GM12878 (cell line): ENCODE results near the gene CELSR1. TPM values are rescaled to one million over a fixed set of nuclear protein-coding genes. Genes with fewer than 3 reads are reported as not detected.

Source experiments
- ATAC-seq: fragments of 200-7000 bp; cut with Tn5 transposase; 3 replicates; pipeline ENCODE4 v1.9.1; 2020; ENCODE audit warnings: mild to moderate bottlenecking, moderate library complexity
- BruUV-seq: library from RNA; stranded (reverse); fragments of 400-500 nt; replicated peaks from 2 replicates; lab custom pipeline; 2021; lab: Mats Ljungman, UMichigan
- CTCF ChIA-PET: fragments of 300-600 bp; sonication (Branson Sonifier 250); formaldehyde crosslinking; extraction: SDS; loops from one replicate; lab custom pipeline; 2021; ENCODE audit warnings: inconsistent platforms; lab: Yijun Ruan, JAX
- POLR2A ChIA-PET: fragments of 350-600 bp; formaldehyde crosslinking; extraction: SDS; loops from one replicate; lab custom pipeline; 2021; ENCODE audit warnings: inconsistent platforms; lab: Charles Lee
- RAD21 ChIA-PET: fragments of 300-600 bp; sonication (Branson Sonifier 250); formaldehyde crosslinking; loops from one replicate; lab custom pipeline; 2023; ENCODE audit warnings: antibody characterized with exemption; ENCODE audit not compliant: unreplicated experiment; lab: Charles Lee
- SMC1A ChIA-PET: fragments of 300-600 bp; sonication (Branson Sonifier 250); formaldehyde crosslinking; loops from one replicate; lab custom pipeline; 2023; ENCODE audit not compliant: unreplicated experiment, uncharacterized antibody; lab: Charles Lee
- DNase-seq: peaks from one replicate; pipeline ENCODE4 v3.0.0-alpha.2; 2011; ENCODE audit warnings: low read depth, low spot score
- FAIRE-seq: peaks from 3 replicates; lab custom pipeline; 2011; peaks lifted over from hg19 to GRCh38; lab: Jason Lieb, UNC
- H2AFZ ChIP-seq: 2 replicates; pipeline ENCODE4 v1.6.0; 2011; ENCODE audit warnings: low read depth, low read length, control low read depth; ENCODE audit not compliant: control insufficient read depth
- H3K27ac ChIP-seq: 2 replicates; pipeline ENCODE4 v1.5.1; 2011; ENCODE audit warnings: control low read depth; ENCODE audit not compliant: control insufficient read depth, insufficient read depth
- H3K27me3 ChIP-seq, 2 experiments: replicated peaks in 1 of 2; 2 replicates each; pipeline versions ENCODE4 v1.6.0 to v1.6.1; 2011; ENCODE audit warnings: low read length in 1 of 2; ENCODE audit not compliant: control insufficient read depth in 2 of 2, insufficient read depth in 2 of 2
- H3K36me3 ChIP-seq, 2 experiments: 2 replicates each; pipeline ENCODE4 v1.5.1; 2011; ENCODE audit warnings: low read length in 1 of 2; ENCODE audit not compliant: control insufficient read depth in 2 of 2, insufficient read depth in 2 of 2
- H3K4me1 ChIP-seq: 2 replicates; pipeline ENCODE4 v1.6.1; 2011; ENCODE audit warnings: mild to moderate bottlenecking, low read length, moderate library complexity, mixed read lengths; ENCODE audit not compliant: control insufficient read depth, insufficient read depth
- H3K4me2 ChIP-seq: 2 replicates; pipeline ENCODE4 v1.6.0; 2011; ENCODE audit warnings: control low read depth; ENCODE audit not compliant: control insufficient read depth, insufficient read depth
- H3K4me3 ChIP-seq: fragments of 200-600 bp; sonication (generic); 2 replicates; pipeline ENCODE4 v1.5.1; 2016
- H3K79me2 ChIP-seq: 2 replicates; pipeline ENCODE4 v1.6.0; 2011; ENCODE audit warnings: low read length; ENCODE audit not compliant: control insufficient read depth, insufficient read depth
- H3K9ac ChIP-seq: 2 replicates; pipeline ENCODE4 v1.8.0; 2011; ENCODE audit warnings: low read length, control low read depth, mixed read lengths; ENCODE audit not compliant: control insufficient read depth, insufficient read depth
- H3K9me3 ChIP-seq: replicated peaks from 3 replicates; pipeline ENCODE4 v1.5.1; 2011; ENCODE audit warnings: mild to moderate bottlenecking, low read length; ENCODE audit not compliant: control insufficient read depth, insufficient read depth
- H4K20me1 ChIP-seq: 2 replicates; pipeline ENCODE4 v1.6.0; 2011; ENCODE audit not compliant: control insufficient read depth, insufficient read depth
- EGR1 ChIP-seq, 2 experiments: IDR thresholded peaks; 1 replicate in 1 of 2; 2 replicates in 1 of 2; pipeline ENCODE4 v1.6.1; 2011 to 2012; ENCODE audit warnings: low read depth in 2 of 2, low read length in 2 of 2, borderline replicate concordance in 1 of 2, mild to moderate bottlenecking in 1 of 2, moderate library complexity in 1 of 2
- GABPA ChIP-seq: IDR thresholded peaks from 2 replicates; pipeline ENCODE4 v1.6.1; 2014; ENCODE audit warnings: antibody characterized with exemption, low read depth, mild to moderate bottlenecking, inconsistent platforms
- IKZF1 ChIP-seq: fragments of 450-650 bp; conservative IDR thresholded peaks from 2 replicates; pipeline ENCODE4 v1.6.1; 2017; ENCODE audit warnings: antibody characterized with exemption, mild to moderate bottlenecking
- JUND ChIP-seq: IDR thresholded peaks from 2 replicates; pipeline ENCODE4 v1.6.1; 2012; ENCODE audit warnings: low read depth, mild to moderate bottlenecking, low read length, improper control_type of control experiment, moderate library complexity
- KAT2A ChIP-seq: conservative IDR thresholded peaks from 2 replicates; pipeline ENCODE4 v1.6.1; 2011; ENCODE audit warnings: low read depth, low read length; ENCODE audit not compliant: control insufficient read depth
- KDM1A ChIP-seq: fragments of 200-600 bp; sonication (generic); IDR thresholded peaks from 2 replicates; pipeline ENCODE4 v1.6.1; 2016; ENCODE audit warnings: borderline replicate concordance
- KLF5 ChIP-seq: fragments of 450-650 bp; IDR thresholded peaks from 2 replicates; pipeline ENCODE4 v1.6.1; 2014; ENCODE audit warnings: mild to moderate bottlenecking; ENCODE audit not compliant: partially characterized antibody
- MYB ChIP-seq: fragments of 150-350 bp; IDR thresholded peaks from 2 replicates; pipeline ENCODE4 v1.6.1; 2014; ENCODE audit warnings: mild to moderate bottlenecking, low read depth, low read length, borderline replicate concordance
- NFXL1 ChIP-seq: fragments of 450-650 bp; IDR thresholded peaks from 2 replicates; pipeline ENCODE4 v1.6.1; 2017; ENCODE audit warnings: antibody characterized with exemption, mild to moderate bottlenecking, borderline replicate concordance
- POLR2A ChIP-seq: IDR thresholded peaks from 2 replicates; pipeline ENCODE4 v1.6.1; 2011; ENCODE audit warnings: low read depth, mild to moderate bottlenecking, low read length
- YBX1 ChIP-seq: fragments of 450-650 bp; IDR thresholded peaks from 2 replicates; pipeline ENCODE4 v1.6.1; 2016; ENCODE audit warnings: antibody characterized with exemption
- ZBTB4 ChIP-seq: fragments of 450-650 bp; formaldehyde crosslinking; IDR thresholded peaks from 2 replicates; pipeline ENCODE4 v1.4.0; 2022; ENCODE audit warnings: mild to moderate bottlenecking, moderate library complexity
- ZNF207 ChIP-seq: fragments of 450-650 bp; IDR thresholded peaks from 2 replicates; pipeline ENCODE4 v1.6.1; 2014; ENCODE audit warnings: antibody characterized with exemption, mild to moderate bottlenecking, borderline replicate concordance
- ZNF24 ChIP-seq: fragments of 450-650 bp; IDR thresholded peaks from 2 replicates; pipeline ENCODE4 v1.6.1; 2017; ENCODE audit warnings: antibody characterized with exemption, mild to moderate bottlenecking
- WGBS: methylation state at CpG from one replicate; pipeline ENCODE4 v1.1.6; 2016; ENCODE audit warnings: low lambda C conversion rate; ENCODE audit not compliant: insufficient replicate concordance, insufficient coverage; ENCODE audit errors: missing lambda C conversion rate; 5-methylcytosine and 5-hydroxymethylcytosine counted together
- in situ Hi-C: fragments of 300-500 bp; cut with MboI; formaldehyde crosslinking; loops from 9 replicates; pipeline ENCODE4 v1.14.3; 2018; ENCODE audit warnings: mixed read lengths
- intact Hi-C: fragments of 100-400 bp; cut with micrococcal nuclease; formaldehyde crosslinking; loops from one replicate; pipeline ENCODE4 v1.14.2; 2022; ENCODE audit not compliant: unreplicated experiment
- polyA plus RNA-seq, 11 experiments: library from polyadenylated mRNA; depleted of rRNA in 4 of 11; unstranded in 6 of 11; stranded (reverse) in 5 of 11; fragments of >200 nt; fragmentation: Nextera tagmentation in 4 of 11; fragmentation: Illumina TruSeq in 1 of 11; extraction: Ambion mirVana in 4 of 11; extraction: Trizol in 1 of 11; gene quantifications; 1 replicate in 1 of 11; 2 replicates in 10 of 11; pipeline versions ENCODE4 v1.2.1 to v1.2.3, GENCODE V29; 2011 to 2016; ENCODE audit warnings: inconsistent platforms in 2 of 11, missing spikeins in 2 of 11, low read depth in 1 of 11
- total RNA-seq, 4 experiments: library from RNA; depleted of rRNA in 3 of 4; stranded (reverse); fragments of >200 nt in 3 of 4; fragmentation: Illumina TruSeq in 1 of 4; extraction: Trizol in 1 of 4; gene quantifications; 2 replicates each; pipeline versions ENCODE4 v1.2.1 to v1.2.3, GENCODE V29; 2013 to 2021

The CELSR1 gene
- total and polyA plus RNA-seq, 10 of the 15 experiments (the other 5 are each of a cell fraction or from before 2014, with no cell fraction given), result 0.05 to 1.7 (median 0.35) TPM; not detected in 2

GRCh38 chr22:46352691-46353386 lies 184.6 kb downstream of the CELSR1 start:
- CTCF ChIA-PET, result interaction anchor here (1.1 kb wide), 1 partner anchor 15 kb away, joined by 4 read pairs; no protein-coding TSS in a partner anchor
- Histone ChIP-seq H3K27ac (no peak overlapping the region), H3K4me2 (no peak overlapping the region), H3K4me1 (no peaks in the 10 kb centered on the region), H3K4me3 (no peak overlapping the region), H3K27me3 (no peaks in the 10 kb centered on the region), H4K20me1 (no peaks in the 10 kb centered on the region), H3K36me3 (peaks cover 13 to 54% of the 10 kb centered on the region in 2 experiments), H3K9ac (no peak overlapping the region), H3K9me3 (no peaks in the 10 kb centered on the region), H2AFZ (no peak overlapping the region), H3K79me2 (no peaks in the 10 kb centered on the region)
- intact Hi-C loops (no loop called here), in situ Hi-C loops (no loop called here)
- ATAC-seq, result no peak
- TF ChIP-seq POLR2A (peak; percentile 49), JUND (no peak), KDM1A (no peak), MYB (no peak), ZNF24 (no peak)
- RAD21 ChIA-PET, result no interaction called here
- no TSS peak for BruUV-seq
- POLR2A ChIA-PET, result no interaction called here
- SMC1A ChIA-PET, result no interaction called here
- no peak for FAIRE-seq
- DNase-seq, result no peak
- WGBS, result 82% methylated on average over 18 of the region's 20 CpGs

- no peak for ATAC-seq
- TF ChIP-seq GABPA, result no peak
- TF ChIP-seq KAT2A, result no peak
- no peak for TF ChIP-seq YBX1
- TF ChIP-seq NFXL1, result no peak
- TF ChIP-seq IKZF1, result no peak
- TF ChIP-seq KLF5, result no peak
- TF ChIP-seq EGR1 (IDR thresholded peaks at IDR 0.05; ENCODE audit: borderline replicate concordance in 1 of 2, low read depth in 2 of 2, low read length in 2 of 2), result no peak
- TF ChIP-seq ZBTB4 (CRISPR knock-in tag), result no peak
- TF ChIP-seq ZNF207, result no peak
- no peak overlapping the region for H3K4me3 ChIP-seq
- H3K27me3 ChIP-seq, result no peaks in the 10 kb centered on the region
- ChIA-PET POLR2A (no interaction called here), CTCF (interaction anchor here (1.1 kb wide), 1 partner anchor 16 kb away, joined by 4 read pairs; no protein-coding TSS in a partner anchor), RAD21 (no interaction called here), SMC1A (no interaction called here)
- no peak overlapping the region for H2AFZ ChIP-seq
- no peaks in the 10 kb centered on the region for H3K9me3 ChIP-seq
- intact Hi-C loops (no loop called here), in situ Hi-C loops (no loop called here)
- DNase-seq, result no peak
- no TSS peak for BruUV-seq
- H3K36me3 ChIP-seq, result peaks cover 13 to 57% of the 10 kb centered on the region in 2 experiments
- H3K79me2 ChIP-seq, result no peaks in the 10 kb centered on the region
- H3K4me2 ChIP-seq, result no peak overlapping the region
- FAIRE-seq, result no peak
- H3K27ac ChIP-seq, result no peak overlapping the region
- no peaks in the 10 kb centered on the region for H3K4me1 ChIP-seq
- H3K9ac ChIP-seq, result no peak overlapping the region
- WGBS, result 85% methylated on average over 10 of the region's 10 CpGs
- H4K20me1 ChIP-seq, result no peaks in the 10 kb centered on the region
Measured at GRCh38 chr22:46352276-46352675, 185.1 kb downstream of the CELSR1 start.
